ENCODE measurements around the gene ARL8B.

- TF ChIP-seq ZBTB26 (CRISPR knock-in tag; IDR thresholded peaks at IDR 0.05) (no peak), BCLAF1 (IDR thresholded peaks at IDR 0.05; ENCODE audit: borderline replicate concordance in 1 of 2, control insufficient read depth in 1 of 2, low read depth in 2 of 2, low read length in 1 of 2) (no peak), ZZZ3 (IDR thresholded peaks at IDR 0.05) (no peak), EHMT2 (IDR thresholded peaks at IDR 0.05) (0 out of 2 replicates have a peak, but pooled peaks have one; percentile 18), CEBPB (tag; IDR thresholded peaks at IDR 0.05) (no peak), ZNF76 (CRISPR knock-in tag; IDR thresholded peaks at IDR 0.05; ENCODE audit: borderline replicate concordance) (no peak), ZC3H4 (CRISPR knock-in tag; IDR thresholded peaks at IDR 0.05; ENCODE audit: borderline replicate concordance) (no peak), CCAR2 (IDR thresholded peaks at IDR 0.05; ENCODE audit: low read depth, low read length) (no peak), CTCF (IDR thresholded peaks at IDR 0.05 in 2 of 3, conservative IDR thresholded peaks at IDR 0.05 in 1 of 3; ENCODE audit: insufficient read depth in 2 of 3, low read depth in 1 of 3, low read length in 3 of 3) (no peak), CBX5 (IDR thresholded peaks at IDR 0.05; ENCODE audit: borderline replicate concordance, low read depth) (no peak), ZNF408 (CRISPR knock-in tag; IDR thresholded peaks at IDR 0.05; ENCODE audit: low read depth) (no peak), ZNF274 (IDR thresholded peaks at IDR 0.05; ENCODE audit: borderline replicate concordance, low read depth, low read length) (no peak), CTCFL (IDR thresholded peaks at IDR 0.05; ENCODE audit: borderline replicate concordance, insufficient read depth, low read depth, low read length, poor library complexity, severe bottlenecking) (no peak), ZNF324 (CRISPR knock-in tag; IDR thresholded peaks at IDR 0.05) (no peak)
These were observed 6.5 kb upstream of the ARL8B start for GRCh38 chr3:5115506-5116162.

All from K562 (cell line).